Vagina (tissue), 2 donors: ENCODE measurements around the gene LPCAT1.
"Not testable (repeated sequence)": the region's sequence is repeated elsewhere in the genome, so short reads cannot be mapped to it uniquely, and the experiment has no call there.

ENCODE experiments used
- POLR2A ChIP-seq, 2 donors: fragments of 450-650 bp; IDR thresholded peaks; one replicate each; pipeline ENCODE4 v1.6.1; 2017; ENCODE audit warnings: antibody characterized with exemption in 2 of 2, mild to moderate bottlenecking in 2 of 2, moderate library complexity in 2 of 2
- POLR2AphosphoS5 ChIP-seq, 2 donors: sonication (generic); formaldehyde crosslinking; IDR thresholded peaks; one replicate each; pipeline ENCODE4 v1.9.0; 2017; ENCODE audit warnings: antibody characterized with exemption in 2 of 2, mild to moderate bottlenecking in 2 of 2, low read depth in 1 of 2; ENCODE audit not compliant: insufficient read depth in 1 of 2
- TF ChIP-seq, protein P1 (sequence below), 3 experiments: fragments of 450-650 bp in 2 of 3; fragments of 200-600 bp in 1 of 3; sonication (generic) in 1 of 3; IDR thresholded peaks; one replicate each; pipeline ENCODE4 v1.5.1; 2017 to 2019; ENCODE audit warnings: antibody characterized with exemption in 3 of 3, mild to moderate bottlenecking in 2 of 3, moderate library complexity in 2 of 3

DNA sequence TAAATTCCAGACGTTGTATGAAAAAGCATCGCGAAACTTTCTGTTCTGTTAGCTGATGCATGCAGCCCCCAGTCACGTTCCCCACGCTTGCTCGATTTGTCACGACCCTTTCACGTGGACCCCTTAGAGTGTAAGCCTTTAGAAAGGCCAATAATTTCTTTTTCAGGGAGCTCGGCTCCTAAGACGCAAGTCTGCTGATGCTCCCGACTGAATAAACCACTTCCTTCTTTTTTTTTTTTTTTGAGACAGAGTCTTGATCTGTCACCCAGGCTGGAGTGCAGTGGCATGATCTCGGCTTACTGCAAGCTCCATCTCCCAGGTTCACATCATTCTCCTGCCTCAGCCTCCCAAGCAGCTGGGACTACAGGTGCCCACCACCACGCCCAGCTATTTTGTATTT, 36.7 kb upstream of the LPCAT1 start:
- TF ChIP-seq, protein P1, sequence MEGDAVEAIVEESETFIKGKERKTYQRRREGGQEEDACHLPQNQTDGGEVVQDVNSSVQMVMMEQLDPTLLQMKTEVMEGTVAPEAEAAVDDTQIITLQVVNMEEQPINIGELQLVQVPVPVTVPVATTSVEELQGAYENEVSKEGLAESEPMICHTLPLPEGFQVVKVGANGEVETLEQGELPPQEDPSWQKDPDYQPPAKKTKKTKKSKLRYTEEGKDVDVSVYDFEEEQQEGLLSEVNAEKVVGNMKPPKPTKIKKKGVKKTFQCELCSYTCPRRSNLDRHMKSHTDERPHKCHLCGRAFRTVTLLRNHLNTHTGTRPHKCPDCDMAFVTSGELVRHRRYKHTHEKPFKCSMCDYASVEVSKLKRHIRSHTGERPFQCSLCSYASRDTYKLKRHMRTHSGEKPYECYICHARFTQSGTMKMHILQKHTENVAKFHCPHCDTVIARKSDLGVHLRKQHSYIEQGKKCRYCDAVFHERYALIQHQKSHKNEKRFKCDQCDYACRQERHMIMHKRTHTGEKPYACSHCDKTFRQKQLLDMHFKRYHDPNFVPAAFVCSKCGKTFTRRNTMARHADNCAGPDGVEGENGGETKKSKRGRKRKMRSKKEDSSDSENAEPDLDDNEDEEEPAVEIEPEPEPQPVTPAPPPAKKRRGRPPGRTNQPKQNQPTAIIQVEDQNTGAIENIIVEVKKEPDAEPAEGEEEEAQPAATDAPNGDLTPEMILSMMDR (IDR thresholded peaks at IDR 0.05) = not testable (repeated sequence)
- TF ChIP-seq POLR2AphosphoS5 (IDR thresholded peaks at IDR 0.05; ENCODE audit: insufficient read depth in 1 of 2, low read depth in 1 of 2); POLR2A (IDR thresholded peaks at IDR 0.05): not testable (repeated sequence)
